ENCODE data around the gene ADNP2. TPM values are rescaled to one million over a fixed set of nuclear protein-coding genes. Genes with fewer than 3 reads are reported as not detected.

The ADNP2 gene
- total and polyA plus RNA-seq, 7 donors = 1.5 to 4.6 (median 3.4) TPM

GRCh38 chr18:80179857-80180558 is 70.9 kb downstream of the ADNP2 start:
- no peak for TF ChIP-seq CTCF (IDR thresholded peaks at IDR 0.05)
- H3K27ac ChIP-seq = no peak overlapping the region
- no peaks in the 10 kb centered on the region for H3K27me3 ChIP-seq (ENCODE audit: insufficient read depth in 3 of 3, low read length in 2 of 3)
- no peaks in the 10 kb centered on the region for H3K36me3 ChIP-seq (ENCODE audit: insufficient read depth in 1 of 2, low read depth in 1 of 2)
- no peaks in the 10 kb centered on the region for H3K9me3 ChIP-seq
- WGBS, 3 donors = 86 to 89% (median 88%) methylated on average over 18 to 20 of the region's 20 CpGs
- no peaks in the 10 kb centered on the region for H3K4me1 ChIP-seq
- DNase-seq (no peak), ATAC-seq (no peak)
- intact Hi-C loops (cut with DNase I) = no loop called here
- no peak overlapping the region for H3K4me3 ChIP-seq

DNA sequence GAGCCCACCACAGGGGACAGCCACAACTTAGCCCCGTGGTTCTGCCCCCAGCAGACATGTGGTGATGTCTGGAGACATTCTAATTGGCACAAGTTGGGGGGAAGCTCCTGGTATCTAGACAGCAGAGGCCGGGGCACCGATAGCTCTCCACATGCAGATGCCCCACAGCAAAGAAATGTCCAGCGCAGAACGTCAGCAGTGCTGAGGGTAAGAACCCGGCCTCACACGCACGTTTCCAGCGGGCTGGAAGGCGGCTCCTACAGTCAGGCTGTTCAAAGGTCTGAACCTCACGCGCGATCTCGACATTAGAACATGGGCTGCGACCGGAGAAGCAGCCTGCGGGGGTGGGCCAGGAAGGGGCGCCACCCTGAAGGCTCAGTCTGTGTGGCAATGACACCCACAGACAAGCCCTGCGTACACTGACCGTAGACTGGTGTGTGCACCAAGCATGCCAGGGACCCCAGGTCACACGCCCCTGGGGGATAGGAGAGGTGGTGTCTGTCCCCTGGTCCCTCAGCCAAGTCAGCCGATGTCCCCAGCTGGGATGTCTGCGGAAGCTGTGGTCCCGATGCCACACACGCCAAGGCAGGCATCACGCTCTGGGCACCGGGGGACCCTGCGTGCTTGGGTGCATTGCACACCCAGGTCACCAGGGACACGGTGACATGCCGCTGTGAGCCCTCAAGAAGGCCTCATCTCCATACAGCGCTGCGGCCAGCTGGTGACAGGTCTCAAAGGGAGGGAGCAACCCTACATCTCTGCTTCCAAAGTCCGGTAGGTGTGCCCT is 71.9 kb downstream of the ADNP2 start:
- no peak overlapping the region for H3K4me3 ChIP-seq
- H3K36me3 ChIP-seq (ENCODE audit: insufficient read depth in 1 of 2, low read depth in 1 of 2) = no peaks in the 10 kb centered on the region
- TF ChIP-seq CTCF (IDR thresholded peaks at IDR 0.05) = no peak
- DNase-seq = no peak
- no peaks in the 10 kb centered on the region for H3K9me3 ChIP-seq
- intact Hi-C loops (cut with DNase I) = no loop called here
- WGBS, 3 donors = 91 to 92% (median 92%) methylated on average over 32 to 33 of the region's 33 CpGs
- no peak overlapping the region for H3K27ac ChIP-seq
- no peaks in the 10 kb centered on the region for H3K4me1 ChIP-seq
- no peak for ATAC-seq
- no peaks in the 10 kb centered on the region for H3K27me3 ChIP-seq (ENCODE audit: insufficient read depth in 3 of 3, low read length in 2 of 3)

DNA sequence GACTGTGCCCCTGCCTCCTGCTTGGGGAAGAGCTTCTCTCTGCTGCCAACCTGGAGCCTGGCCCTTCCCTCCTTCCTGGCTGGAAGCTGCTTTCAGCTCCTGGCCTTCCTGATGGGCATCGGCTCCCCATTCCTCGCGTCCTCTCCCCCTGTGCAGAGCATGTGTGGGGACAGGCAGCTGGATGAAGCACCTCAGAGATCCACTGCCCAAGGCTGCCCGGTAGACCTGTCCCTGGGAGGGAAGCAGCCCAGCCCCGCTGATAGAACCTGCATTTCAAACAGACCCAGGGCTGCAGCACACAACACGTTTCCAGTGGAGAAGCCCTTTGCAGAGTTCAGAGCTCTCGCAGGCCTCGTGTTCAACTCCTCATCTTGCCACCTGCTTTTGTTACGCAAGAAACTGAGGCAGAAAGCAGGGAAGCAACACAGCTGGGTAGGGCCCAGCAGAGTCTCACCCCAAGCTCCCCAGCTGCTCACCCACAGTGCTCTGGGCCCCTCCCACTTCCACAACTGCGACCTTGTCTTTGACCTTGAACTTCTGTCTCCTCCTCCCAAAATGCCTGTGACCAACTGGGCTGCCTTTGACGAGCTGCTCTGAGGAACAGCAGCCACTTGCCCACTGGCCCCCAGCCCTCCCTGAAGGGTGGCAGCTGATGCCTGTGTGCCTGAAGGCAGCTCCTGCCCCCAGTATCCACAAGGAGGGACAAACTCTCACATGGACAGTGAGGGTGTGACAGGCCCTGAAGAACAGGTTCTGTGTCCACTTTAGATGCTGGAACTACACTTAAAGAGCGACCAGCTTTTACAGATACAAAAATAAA is 72.8 kb downstream of the ADNP2 start:
- Histone ChIP-seq H3K9me3 (no peaks in the 10 kb centered on the region), H3K27ac (no peak overlapping the region), H3K4me1 (no peaks in the 10 kb centered on the region), H3K4me3 (no peak overlapping the region), H3K27me3 (ENCODE audit: insufficient read depth in 3 of 3, low read length in 2 of 3) (no peaks in the 10 kb centered on the region), H3K36me3 (ENCODE audit: insufficient read depth in 1 of 2, low read depth in 1 of 2) (no peaks in the 10 kb centered on the region)
- ATAC-seq (no peak), DNase-seq (no peak)
- TF ChIP-seq CTCF (IDR thresholded peaks at IDR 0.05) = no peak
- intact Hi-C loops (cut with DNase I) = no loop called here
- 63 to 67% (median 66%) methylated on average over 12 of the region's 12 CpGs for WGBS, 3 donors

DNA sequence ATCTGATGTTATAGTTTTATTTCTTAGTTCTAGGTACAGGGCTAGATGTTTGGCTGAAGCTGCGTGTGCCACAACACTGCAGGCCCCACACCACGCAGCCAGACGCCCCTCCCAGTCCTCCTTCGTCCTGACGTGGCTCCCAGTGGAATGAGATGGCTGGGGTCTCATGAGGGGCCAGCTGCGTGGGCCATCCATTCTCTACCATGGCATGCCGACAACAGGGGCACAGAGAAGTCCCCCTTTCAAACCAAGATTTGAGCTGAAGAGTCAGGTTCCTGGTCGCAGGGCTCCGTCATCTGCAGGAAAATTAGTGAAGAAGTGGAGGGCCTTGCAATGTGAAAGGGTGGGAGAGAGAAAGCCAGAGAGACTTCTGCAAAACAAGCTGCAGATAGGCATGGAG is 73.8 kb downstream of the ADNP2 start:
- no peaks in the 10 kb centered on the region for H3K4me1 ChIP-seq
- WGBS, 3 donors = 79 to 83% (median 81%) methylated on average over 9 of the region's 9 CpGs
- no peaks in the 10 kb centered on the region for H3K36me3 ChIP-seq (ENCODE audit: insufficient read depth in 1 of 2, low read depth in 1 of 2)
- ATAC-seq (no peak), DNase-seq (no peak)
- intact Hi-C loops (cut with DNase I) = no loop called here
- H3K9me3 ChIP-seq = no peaks in the 10 kb centered on the region
- H3K4me3 ChIP-seq = no peak overlapping the region
- no peak overlapping the region for H3K27ac ChIP-seq
- no peak for TF ChIP-seq CTCF (IDR thresholded peaks at IDR 0.05)
- H3K27me3 ChIP-seq (ENCODE audit: insufficient read depth in 3 of 3, low read length in 2 of 3) = no peaks in the 10 kb centered on the region
